NCI-H1417 treated with DMSO at 0.1 percent for 48 hours (cell line): ENCODE data around the gene XPC.
"Not testable (repeated sequence)": the region's sequence is repeated elsewhere in the genome, so short reads cannot be mapped to it uniquely, and the experiment has no call there.

Experiments used
- DNase-seq: peaks from one replicate; lab custom pipeline; 2025; lab: John Stamatoyannopoulos, UW

XPC gene

DNA sequence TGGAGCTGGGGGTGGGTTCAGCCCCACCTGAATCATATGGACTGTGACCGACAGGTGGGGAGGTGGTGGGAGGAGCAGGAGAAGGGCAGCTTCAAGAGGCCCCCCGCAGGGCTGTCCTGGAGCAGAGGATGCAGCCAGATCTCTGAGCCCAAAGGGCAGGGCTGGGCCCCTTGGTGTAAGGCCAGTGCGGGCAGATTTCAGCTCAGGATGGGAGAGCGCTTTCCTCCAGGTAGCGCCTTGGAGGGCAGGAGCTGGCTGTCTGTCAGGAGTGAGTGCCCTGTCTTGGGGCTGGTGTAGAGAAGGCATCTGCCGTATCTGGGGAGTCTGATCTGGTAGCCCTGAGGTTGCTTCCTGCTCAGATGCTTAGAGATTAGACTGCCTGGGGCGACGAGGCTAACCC, 46.3 kb downstream of the XPC start:
- no peak for DNase-seq

DNA sequence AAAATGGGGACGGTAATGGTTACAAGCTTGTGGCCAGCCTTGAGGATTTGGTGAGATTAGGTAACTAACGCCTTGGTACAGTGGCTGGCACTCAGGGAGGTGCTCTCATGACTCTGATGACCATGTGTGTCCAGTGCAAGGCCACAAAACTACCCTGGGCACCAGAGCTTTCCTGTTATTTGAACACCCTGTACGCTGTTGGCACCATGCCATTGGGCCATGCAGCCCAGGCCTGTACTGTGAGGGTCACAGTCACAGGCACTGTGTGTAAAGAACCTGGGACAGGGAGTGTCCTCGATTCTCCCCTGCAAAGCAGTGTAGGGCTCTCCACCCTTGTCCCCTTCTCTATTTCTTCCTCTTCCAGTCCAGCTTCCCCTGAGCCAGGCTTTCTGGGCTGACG, 47.3 kb downstream of the XPC start:
- DNase-seq: no peak

DNA sequence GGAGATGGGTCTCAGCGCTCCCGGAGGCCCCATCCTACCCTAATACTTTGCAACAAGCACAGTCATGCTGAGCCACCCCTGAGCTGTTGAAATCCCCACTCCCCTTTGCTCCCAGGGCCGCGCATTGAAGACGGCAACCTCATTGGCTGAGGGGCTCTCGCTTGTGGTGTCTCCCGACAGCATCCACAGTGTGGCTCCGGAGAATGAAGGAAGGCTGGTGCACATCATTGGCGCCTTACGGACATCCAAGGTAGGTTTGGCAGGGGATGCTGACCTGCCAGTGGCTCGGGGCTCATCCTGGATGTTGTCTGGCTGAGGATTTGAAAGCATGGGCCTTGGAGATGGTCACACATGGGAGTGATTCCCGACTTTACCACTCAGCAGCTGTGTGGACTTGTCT, 47.7 kb downstream of the XPC start:
- DNase-seq: no peak

DNA sequence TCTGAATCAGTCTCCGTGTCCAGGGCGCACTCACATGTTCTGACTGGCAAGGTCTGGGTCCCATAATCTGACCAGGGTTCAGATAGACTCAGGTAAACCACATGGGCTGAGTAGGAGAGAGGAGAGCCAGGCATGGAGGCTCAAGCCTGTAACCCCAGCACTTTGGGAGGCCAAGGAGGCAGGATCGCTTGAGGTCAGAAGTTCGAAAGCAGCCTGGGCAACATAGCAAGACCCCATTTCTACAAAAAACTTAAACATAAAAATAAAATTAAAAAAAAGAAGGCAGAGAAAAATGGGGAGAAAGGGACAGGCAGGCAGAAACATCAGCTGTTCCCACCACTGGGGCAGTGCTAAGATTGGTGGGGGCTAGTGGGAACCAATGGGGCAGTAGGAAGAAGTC, 48.2 kb downstream of the XPC start:
- DNase-seq: no peak

DNA sequence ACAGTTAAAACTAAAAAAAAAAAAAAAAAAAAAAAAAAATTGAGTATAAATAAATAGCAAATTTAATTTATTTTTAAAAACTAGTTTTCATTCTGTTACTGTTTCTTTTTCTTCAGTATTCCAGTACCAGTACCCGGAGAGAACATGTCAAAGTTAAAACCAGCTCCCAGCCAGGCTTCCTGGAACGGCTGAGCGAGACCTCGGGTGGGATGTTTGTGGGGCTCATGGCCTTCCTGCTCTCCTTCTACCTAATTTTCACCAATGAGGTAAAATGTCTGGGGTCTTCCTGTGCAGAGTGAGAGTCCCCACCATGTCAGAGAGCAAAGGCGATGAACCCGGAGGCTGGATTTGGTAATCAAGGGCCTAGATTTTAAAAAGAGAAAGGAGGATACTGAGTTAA, 49.1 kb downstream of the XPC start:
- DNase-seq: no peak

DNA sequence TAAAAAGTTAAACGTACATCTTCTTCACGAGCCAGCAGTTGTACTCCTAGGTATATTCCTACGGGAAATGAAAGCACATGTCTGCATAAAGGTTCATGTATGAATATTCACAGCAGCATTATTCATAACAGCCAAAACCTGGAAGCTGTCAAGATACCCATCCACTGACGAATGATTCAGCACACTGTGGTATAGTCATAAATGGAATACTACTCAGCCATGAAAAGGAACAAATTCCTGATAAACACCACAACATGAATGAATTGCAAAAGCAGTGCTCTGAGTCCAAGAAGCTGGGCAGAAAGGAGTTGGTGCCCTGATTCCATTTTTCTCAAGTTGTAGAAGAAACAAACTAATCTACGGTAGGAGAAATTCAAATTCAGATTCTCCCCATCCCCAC, 49.7 kb downstream of the XPC start:
- DNase-seq: no peak

DNA sequence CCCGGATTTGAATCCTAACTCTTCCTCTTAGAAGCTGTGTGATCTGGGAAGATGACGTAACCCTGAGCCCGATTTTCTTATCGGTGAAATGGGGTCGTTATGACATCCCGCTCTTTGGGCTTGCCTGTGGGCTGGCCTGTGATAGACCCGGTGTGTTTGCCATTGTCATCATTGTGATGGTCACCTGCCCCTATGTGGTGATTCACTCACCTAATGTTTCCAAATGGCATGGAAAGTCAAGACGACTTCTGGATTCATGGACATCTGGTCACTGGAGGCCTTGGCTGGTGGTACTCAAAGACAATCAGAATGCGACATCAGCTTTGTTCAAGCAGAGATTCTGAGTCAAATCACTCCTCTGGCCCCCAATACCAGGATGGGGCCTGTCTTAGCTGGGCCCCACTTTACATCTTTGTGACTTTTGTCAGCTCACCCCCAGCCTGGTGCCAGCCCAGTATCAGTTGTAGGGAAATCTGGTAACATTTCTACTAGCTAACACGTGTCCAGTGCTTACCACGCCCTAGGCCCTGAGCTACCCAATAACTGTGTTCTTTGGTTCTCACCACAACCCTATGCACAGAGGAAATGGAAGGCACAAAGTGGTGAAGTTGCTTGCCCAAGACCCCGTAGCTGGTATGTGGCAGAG, 50.8 kb downstream of the XPC start:
- DNase-seq: no peak

DNA sequence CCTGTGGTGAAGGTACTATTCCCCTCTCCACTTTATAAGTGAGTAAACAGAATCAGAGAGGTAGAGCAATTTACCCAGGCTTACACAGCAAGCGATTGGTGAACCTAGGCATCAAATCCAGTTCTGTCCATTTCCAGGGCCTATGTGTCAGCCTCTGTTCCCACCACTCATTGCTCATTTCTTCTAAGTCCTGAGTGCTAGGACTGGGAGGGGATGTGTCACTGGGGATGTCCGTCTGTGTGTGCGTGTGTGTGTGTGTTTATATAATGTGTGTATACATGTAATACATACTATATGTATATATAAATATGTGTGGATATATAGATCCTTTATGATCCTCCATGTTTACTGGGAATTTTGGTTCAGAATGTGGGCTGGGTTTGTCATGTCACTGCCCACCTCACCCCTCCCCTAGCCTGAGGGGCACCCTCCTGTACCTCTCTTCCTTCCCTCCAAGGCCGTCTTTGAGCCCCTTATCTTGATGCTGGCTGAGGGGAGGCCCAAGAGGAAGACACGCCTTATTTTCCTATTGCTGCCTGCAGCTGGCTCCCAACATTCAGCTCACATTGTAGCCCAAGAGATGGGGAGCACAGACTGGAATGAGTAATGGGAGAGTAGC, 51.4 kb downstream of the XPC start:
- DNase-seq: no peak

DNA sequence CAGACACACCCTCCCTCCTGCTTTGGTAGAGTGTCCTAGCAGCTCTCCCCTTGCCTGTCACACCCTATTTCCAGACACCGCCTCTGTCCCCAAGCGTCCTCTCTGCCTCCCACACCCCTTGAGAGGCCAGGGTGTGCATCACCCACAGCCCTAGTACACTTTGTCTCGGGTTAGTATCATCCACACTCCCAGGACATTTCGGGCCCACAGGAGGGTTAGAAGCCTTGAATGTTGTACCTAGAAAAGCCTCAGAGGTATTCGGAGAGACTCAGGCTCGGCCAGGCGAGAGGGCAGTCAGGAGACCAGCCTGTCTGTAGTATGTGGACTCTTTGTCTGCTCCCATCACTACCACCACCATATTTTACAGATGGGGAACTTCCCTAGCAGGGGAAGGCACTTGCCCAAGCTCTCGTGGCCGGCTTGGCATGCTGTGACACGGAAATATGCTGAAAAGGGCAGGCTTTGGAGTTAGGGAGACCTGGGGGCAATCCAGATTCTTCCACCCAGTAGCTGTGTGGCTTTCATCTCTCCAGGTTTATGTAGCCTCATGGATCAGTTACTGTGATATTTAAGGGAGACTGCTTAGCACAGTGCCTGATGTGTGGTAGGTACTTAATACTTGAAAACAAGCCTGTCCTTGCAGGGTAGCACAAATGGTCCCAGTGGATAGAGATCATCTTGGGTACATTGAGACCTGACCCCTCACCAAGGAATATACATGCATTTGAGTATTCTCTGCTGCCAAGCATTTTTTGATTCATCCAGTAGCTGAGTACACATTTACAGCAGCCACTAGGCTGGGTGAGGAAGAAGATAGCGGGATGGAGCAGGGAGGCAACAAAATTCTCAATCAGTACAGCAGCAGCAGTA, 52.1 kb downstream of the XPC start:
- no peak for DNase-seq

DNA sequence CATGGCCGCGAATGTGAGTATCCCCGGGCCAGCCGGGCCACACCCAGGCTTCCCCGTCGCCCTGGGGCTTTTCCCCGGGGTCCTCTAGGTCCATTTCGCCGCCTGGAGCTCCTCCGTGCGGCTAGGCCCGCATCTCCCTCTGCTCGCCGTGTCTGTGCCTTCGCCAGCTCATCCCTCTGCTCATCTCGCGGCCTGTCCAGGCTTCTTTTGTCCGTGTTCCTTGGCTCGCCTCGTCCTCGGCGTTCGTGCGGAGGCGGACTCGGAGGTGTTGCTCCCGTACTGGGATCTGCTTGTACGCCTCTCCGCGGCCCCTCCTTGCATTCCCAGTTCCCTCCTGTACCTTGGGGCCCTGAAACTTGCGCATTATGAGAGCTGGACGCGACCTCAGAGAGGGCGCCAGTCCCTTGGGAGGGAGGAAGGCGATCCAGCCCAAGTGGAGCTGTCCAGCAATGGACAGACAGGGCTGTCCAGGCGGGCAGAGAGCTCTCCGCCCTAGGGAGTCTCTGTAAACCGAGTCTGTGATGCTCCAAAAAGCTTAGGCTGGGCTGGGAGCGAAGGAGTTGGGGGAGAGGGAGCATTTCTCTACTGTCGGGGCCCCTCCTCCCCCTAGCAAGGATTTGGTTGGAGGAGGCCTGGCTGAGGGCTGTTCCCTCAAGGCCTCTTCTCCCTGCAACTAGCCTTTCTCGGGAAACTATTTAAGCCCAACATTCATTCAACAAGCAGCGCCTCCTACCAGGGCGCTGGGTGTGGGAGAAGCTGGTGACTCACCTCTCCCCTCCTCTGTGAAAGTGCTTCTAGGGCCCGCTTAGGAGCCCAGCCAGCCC, 53.0 kb downstream of the XPC start:
- no peak for DNase-seq

DNA sequence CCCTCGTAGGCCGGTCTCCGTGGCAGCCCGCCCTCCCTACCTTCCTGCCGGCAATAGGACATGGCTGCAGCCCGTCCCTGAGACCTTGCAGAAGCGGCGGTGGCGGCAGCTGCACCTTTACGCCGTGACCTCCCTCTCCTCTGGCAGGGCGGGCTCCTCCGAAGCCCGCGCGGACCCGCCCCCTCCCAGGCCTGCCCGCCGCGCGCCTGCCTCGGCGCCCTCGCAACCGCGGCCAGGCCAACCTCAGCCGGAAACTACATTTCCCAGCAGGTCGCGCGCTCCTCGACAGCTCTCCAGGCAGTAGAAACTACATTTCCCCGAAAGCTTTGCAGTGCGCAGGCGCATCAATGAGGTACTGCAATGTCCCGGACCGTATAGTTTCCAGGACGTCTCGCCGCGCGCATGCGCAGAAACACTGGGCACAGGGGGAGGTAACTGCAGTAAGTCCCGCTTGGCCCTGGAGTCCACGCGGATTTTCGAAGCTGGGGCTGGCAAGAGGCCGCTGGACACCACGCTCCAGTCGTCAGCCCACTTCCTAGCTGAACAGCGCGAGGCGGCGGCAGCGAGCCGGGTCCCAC, 53.7 kb downstream of the XPC start, which contains the start of the genes CHCHD4 and TMEM43:
CHCHD4 (minus strand) TSS at position 256 of the 578 bp plus-strand sequence; CDS start at position 62, 194 bp downstream.
TMEM43 (plus strand) TSS at position 438 of the 578 bp plus-strand sequence. CDS start 142 bp downstream, outside the sequence.
- peak; percentile 82 for DNase-seq

DNA sequence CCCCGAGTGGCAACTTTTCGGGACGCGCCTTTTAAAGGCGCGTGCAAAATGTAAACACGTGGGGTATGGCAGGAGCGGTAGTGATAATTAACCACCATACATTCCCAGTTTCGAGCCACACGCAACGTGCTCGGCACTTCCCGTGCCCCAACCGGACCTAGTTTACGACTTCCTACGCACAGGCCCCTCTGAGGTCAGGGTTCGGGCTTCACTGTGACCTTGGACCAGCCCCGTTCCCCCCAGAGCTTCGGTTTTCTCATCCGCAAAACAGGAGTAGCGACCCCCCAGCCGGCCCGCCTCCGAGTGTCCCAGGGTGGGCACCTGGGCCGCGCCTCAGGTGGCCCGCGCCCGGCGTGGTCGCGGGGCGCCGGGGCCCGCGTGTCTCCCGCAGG, 54.2 kb downstream of the XPC start:
- no peak for DNase-seq

DNA sequence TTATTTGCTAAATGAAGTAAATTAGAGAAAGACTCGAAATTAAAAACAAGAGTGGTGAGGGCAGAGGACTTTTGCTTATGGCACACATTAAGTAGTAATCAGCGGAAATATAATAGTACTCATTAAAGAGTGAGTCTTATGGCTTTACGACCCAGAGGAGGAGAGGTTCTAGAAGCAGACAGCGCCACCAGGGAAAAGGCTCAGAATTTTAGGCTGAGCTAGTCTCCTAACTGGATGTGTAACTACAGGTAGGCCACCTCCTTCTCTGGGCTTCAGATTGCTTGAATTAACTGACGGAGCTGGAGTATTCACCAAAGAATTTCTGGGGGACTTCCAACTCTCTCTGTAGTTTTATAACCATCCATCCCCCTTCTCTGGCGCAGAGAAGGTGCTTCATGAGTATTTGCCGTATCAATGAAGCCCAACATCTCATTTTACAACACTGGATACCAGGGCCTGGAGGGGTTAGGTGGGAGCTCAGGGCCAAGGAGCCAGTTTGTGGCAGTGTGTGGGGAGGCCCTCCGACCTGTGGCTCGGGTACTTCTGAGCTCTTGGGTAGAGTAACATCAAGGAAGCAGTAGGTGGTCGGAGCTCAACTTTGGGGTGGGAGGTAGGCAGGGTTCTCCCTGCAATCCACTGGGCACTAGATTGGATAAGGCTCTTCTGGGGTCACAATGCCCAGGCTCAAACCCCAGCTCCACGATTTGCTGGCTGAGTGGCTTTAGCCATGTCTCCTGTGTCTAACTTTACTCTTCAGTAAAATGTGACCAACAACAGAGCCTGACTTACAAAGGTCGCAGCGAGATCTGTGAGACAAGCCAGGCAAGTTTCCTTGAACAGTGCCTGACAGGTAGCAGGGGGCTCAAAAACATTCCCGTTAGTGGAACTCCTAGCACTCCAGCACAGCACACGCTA, 54.8 kb downstream of the XPC start:
- no peak for DNase-seq

DNA sequence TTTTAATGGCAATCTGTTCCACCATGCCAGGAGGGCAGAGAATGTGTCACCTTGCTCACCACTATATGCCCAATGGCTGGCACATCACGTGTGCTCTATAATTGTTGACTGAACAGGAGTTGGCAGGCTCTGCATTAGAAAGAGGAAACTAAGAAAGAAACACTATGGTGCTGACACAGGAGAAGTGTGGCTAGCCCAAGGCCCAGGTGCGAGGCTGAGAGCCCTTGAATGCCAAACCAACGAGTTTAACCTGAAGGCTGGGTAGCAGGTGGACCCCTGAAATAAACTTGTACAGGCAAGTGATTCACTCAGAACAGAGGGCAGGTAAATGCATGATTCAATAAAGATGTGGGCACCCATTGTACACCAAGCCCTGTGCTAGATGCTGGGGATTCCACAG, 56.1 kb downstream of the XPC start:
- no peak for DNase-seq

DNA sequence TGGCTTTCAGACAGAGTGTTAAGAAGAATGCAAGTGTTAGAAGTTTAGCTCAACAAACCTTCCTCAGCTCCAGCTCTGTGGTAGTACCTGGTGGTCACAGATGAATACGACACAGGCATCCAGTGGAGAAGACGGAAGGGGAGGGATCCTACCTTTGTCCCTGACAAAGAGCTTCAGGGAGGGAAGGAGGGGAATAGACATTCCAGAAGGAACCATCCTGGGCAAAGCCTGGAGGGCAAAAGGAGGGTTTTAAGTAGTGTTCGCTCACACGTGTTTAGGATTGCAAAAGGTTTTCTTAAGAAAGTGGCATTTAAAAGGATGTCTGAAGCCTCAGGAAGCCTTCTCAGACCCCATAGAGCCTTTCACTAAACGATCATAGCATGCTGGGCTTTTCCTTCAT, 56.5 kb downstream of the XPC start:
- DNase-seq: no peak

DNA sequence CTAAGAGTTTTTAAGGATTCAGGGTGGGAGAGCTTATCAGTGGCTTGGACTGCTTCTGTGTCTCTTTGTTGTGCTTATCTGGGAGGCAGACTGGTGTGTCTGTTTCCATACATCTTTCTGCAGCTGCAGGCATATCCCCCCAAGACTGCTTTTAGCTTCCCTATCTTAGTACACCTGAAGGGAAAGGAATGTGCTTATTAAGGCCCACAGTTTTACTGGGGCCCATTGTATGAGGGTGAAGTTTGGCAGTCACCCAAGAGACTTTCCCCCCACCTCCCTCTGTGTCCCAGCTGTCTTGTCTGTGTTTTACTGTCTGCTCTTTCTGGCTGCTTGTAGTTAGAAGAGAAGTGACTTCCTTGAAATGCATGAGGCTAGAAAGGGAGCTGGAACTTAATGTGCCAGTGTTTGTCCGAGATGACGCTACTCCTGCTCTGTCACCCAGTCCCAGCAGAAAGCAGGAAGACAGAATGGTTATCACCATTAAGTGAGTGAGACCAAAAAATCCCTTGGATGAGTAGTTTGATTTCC, 57.4 kb downstream of the XPC start:
- DNase-seq: not testable (repeated sequence)

DNA sequence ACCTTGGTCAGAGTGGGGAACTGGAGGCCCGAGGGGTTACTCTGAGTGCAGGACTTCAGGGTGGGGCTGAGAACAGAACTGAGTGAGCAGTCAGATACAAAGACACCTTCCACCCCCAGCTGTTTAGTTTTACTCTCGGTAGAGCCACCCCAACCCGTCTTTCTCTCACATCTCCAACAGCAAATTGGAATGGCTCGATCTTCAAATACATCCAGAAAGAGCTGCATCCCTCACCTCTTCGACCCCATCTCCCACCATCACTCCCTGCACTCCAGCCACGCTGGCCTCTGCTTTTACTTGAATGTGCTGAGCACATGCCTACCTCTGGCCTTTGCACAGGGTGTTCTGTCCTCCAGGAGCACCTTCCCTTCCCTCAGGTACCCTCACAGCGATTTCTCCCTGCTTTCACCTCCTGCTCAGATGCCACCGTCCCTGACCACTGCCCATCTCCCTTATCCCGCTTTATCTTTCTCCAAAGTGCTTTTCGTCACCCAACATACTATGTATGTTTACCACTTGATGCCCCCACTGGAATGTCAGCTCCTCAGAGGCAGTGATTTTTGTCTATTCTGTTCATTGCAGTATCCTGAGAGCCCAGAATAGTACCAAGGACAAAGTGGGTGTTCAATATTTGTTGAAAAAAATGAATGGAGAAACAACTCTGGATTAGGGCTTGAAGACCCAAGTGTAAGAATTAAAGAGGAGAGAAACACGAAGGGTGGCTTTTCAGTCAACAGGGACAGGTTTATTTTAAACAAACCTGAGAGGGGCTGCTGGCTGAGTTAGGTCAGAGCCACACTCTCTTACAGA, 58.1 kb downstream of the XPC start:
- DNase-seq: no peak

DNA sequence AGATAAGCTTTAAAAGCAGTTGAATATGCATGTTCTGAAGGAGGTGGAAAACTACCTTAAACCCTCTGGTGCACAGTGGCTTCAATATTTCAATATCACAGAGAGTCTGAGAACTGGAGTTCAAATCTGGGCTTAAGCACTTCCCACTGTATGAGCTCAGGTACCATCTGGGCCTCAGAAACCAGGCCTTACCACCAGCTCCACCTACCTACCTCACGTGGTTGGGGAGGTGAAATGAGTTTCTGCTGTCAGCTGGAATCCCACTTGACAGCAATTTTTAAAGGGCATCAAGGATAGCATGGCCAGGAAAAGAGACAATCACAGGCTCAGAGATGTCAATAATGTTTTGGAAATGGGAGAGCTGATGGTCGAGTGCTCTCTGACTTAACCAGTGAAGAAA, 58.8 kb downstream of the XPC start:
- no peak for DNase-seq
